ENCODE data around the gene ACTN3. TPM values are rescaled to one million over a fixed set of nuclear protein-coding genes. Genes with fewer than 3 reads are reported as not detected.

Gene ACTN3
- total RNA-seq, 2 donors from 2014 or later, result not detected

- no peak for DNase-seq (ENCODE audit: low spot score)
- ATAC-seq (ENCODE audit: insufficient number of reproducible peaks, low FRiP score, low read depth), result no peak
- Histone ChIP-seq H3K27me3 (replicated peaks; ENCODE audit: insufficient read depth) (no peaks in the 10 kb centered on the region), H3K4me3 (no peak overlapping the region), H3K36me3 (no peaks in the 10 kb centered on the region), H3K27ac (no peak overlapping the region), H3K9me3 (no peaks in the 10 kb centered on the region), H3K4me1 (ENCODE audit: control insufficient read depth in 1 of 2, low read depth in 2 of 2) (no peaks in the 10 kb centered on the region)
- TF ChIP-seq CTCF (IDR thresholded peaks at IDR 0.05), result no peak
These were observed 17.0 kb upstream of the ACTN3 start for GRCh38 chr11:66529655-66530054.

- no peaks in the 10 kb centered on the region for H3K4me1 ChIP-seq (ENCODE audit: control insufficient read depth in 1 of 2, low read depth in 2 of 2)
These were observed 15.6 kb upstream of the ACTN3 start for GRCh38 chr11:66530927-66531709.

GRCh38 chr11:66531841-66532240, 14.9 kb upstream of the ACTN3 start:
- H3K27ac ChIP-seq, result no peak overlapping the region
- no peak for TF ChIP-seq CTCF (IDR thresholded peaks at IDR 0.05)
- no peak for ATAC-seq (ENCODE audit: insufficient number of reproducible peaks, low FRiP score, low read depth)
- no peaks in the 10 kb centered on the region for H3K4me1 ChIP-seq (ENCODE audit: control insufficient read depth in 1 of 2, low read depth in 2 of 2)
- no peaks in the 10 kb centered on the region for H3K27me3 ChIP-seq (replicated peaks; ENCODE audit: insufficient read depth)
- H3K36me3 ChIP-seq, result peaks cover 8% of the 10 kb centered on the region
- H3K9me3 ChIP-seq, result no peaks in the 10 kb centered on the region
- no peak overlapping the region for H3K4me3 ChIP-seq
- DNase-seq (ENCODE audit: low spot score), result no peak

More at GRCh38 chr11:66530927-66531709, 15.6 kb upstream of the ACTN3 start:
- H3K36me3 ChIP-seq, result peaks cover under 1% of the 10 kb centered on the region
- H3K4me3 ChIP-seq, result no peak overlapping the region
- TF ChIP-seq CTCF (IDR thresholded peaks at IDR 0.05), result no peak
- no peak for ATAC-seq (ENCODE audit: insufficient number of reproducible peaks, low FRiP score, low read depth)
- H3K9me3 ChIP-seq, result no peaks in the 10 kb centered on the region
- H3K27ac ChIP-seq, result no peak overlapping the region
- no peak for DNase-seq (ENCODE audit: low spot score)
- no peaks in the 10 kb centered on the region for H3K27me3 ChIP-seq (replicated peaks; ENCODE audit: insufficient read depth)

- Histone ChIP-seq H3K36me3 (peaks cover 11% of the 10 kb centered on the region), H3K27ac (no peak overlapping the region), H3K9me3 (no peaks in the 10 kb centered on the region), H3K4me1 (ENCODE audit: control insufficient read depth in 1 of 2, low read depth in 2 of 2) (no peaks in the 10 kb centered on the region), H3K27me3 (replicated peaks; ENCODE audit: insufficient read depth) (no peaks in the 10 kb centered on the region), H3K4me3 (no peak overlapping the region)
- no peak for DNase-seq (ENCODE audit: low spot score)
- no peak for TF ChIP-seq CTCF (IDR thresholded peaks at IDR 0.05)
- no peak for ATAC-seq (ENCODE audit: insufficient number of reproducible peaks, low FRiP score, low read depth)
These were observed 13.9 kb upstream of the ACTN3 start for GRCh38 chr11:66532784-66533183.

GRCh38 chr11:66539170-66539869, 7.4 kb upstream of the ACTN3 start:
- ATAC-seq (ENCODE audit: insufficient number of reproducible peaks, low FRiP score, low read depth) (no peak), DNase-seq (ENCODE audit: low spot score) (no peak)
- Histone ChIP-seq H3K4me1 (ENCODE audit: control insufficient read depth in 1 of 2, low read depth in 2 of 2) (peaks cover 3 to 8% of the 10 kb centered on the region in 2 donors), H3K27me3 (replicated peaks; ENCODE audit: insufficient read depth) (no peaks in the 10 kb centered on the region), H3K4me3 (no peak overlapping the region), H3K27ac (no peak overlapping the region), H3K9me3 (no peaks in the 10 kb centered on the region), H3K36me3 (peaks cover 15% of the 10 kb centered on the region)
- no peak for TF ChIP-seq CTCF (IDR thresholded peaks at IDR 0.05)

Data from thoracic aorta (tissue), 2 donors.